ENCODE data around the gene CDO1.
A peak's percentile ranks its signal among the peaks of the same experiment; 100 is the strongest.

CDO1 gene

GRCh38 chr5:115785381-115786065 is 30.9 kb downstream of the CDO1 start:
- no peak for DNase-seq (ENCODE audit: low spot score)

- no peak for DNase-seq (ENCODE audit: low spot score)
These were observed 38.0 kb downstream of the CDO1 start for GRCh38 chr5:115778417-115778816.

- DNase-seq (ENCODE audit: low spot score): no peak
These were observed 39.5 kb downstream of the CDO1 start for GRCh38 chr5:115776989-115777388.

GRCh38 chr5:115775999-115776398 is 40.5 kb downstream of the CDO1 start:
- DNase-seq (ENCODE audit: low spot score): no peak

GRCh38 chr5:115774684-115775083 is 41.8 kb downstream of the CDO1 start:
- no peak for DNase-seq (ENCODE audit: low spot score)

- no peak for DNase-seq (ENCODE audit: low spot score)
These were observed 43.6 kb downstream of the CDO1 start for GRCh38 chr5:115772731-115773475.

- DNase-seq (ENCODE audit: low spot score): peak; percentile 21
These were observed 46.0 kb downstream of the CDO1 start for GRCh38 chr5:115770466-115770865.

GRCh38 chr5:115767424-115767823 is 49.0 kb downstream of the CDO1 start:
- no peak for DNase-seq (ENCODE audit: low spot score)

- no peak for DNase-seq (ENCODE audit: low spot score)
These were observed 49.9 kb downstream of the CDO1 start for GRCh38 chr5:115766608-115767007.

- DNase-seq (ENCODE audit: low spot score): no peak
These were observed 58.1 kb downstream of the CDO1 start for GRCh38 chr5:115758356-115758755.

GRCh38 chr5:115755675-115756074 is 60.8 kb downstream of the CDO1 start:
- DNase-seq (ENCODE audit: low spot score): no peak
